Ramos (cell line): Measurements from ENCODE around the gene PHC2.

Experiments
- in situ Hi-C: fragments of 300-500 bp; cut with MboI; formaldehyde crosslinking; loops from one replicate; pipeline ENCODE4 v1.14.3; 2022; ENCODE audit warnings: low sequenced_read_pairs; ENCODE audit not compliant: unreplicated experiment

PHC2 gene

DNA sequence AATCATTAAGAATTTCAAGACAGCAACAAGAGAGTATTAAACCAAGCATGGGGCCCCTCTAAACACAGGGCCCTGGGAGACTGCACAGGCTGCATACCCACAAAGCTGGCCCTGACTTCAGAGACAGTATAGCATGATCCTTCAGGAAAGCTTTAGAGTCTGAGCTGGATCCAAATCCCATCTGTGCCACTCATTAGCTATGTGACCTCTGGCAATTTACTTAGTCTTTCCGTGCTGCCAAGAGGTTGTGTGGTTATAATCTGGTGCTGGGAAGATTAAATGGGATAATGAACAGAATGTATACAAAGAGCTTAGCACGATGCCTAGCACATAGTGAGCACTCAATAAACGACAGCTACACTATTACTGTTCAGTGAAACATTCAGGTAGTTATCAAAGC lies 4.0 kb downstream of the PHC2 start:
- in situ Hi-C loops: no loop called here

DNA sequence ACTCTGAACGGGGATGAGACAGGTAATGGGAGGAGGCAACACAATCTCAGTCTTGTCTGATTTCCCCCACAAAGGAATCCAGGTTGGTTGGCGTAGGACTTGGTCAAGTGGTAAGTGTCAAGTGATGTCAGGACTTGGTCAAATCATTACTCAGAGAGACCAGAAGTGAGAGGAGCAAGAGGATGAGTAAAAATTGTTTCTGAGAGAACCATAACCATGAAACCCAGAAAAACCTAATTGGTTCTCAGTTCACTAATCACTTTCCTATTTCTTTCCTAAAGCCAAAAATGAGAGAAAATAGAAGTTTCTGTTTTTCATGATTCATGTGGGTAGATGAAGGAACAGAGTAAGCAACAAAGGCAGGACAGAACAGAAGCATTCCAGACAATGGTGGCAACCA lies 5.0 kb downstream of the PHC2 start:
- in situ Hi-C loops: no loop called here

DNA sequence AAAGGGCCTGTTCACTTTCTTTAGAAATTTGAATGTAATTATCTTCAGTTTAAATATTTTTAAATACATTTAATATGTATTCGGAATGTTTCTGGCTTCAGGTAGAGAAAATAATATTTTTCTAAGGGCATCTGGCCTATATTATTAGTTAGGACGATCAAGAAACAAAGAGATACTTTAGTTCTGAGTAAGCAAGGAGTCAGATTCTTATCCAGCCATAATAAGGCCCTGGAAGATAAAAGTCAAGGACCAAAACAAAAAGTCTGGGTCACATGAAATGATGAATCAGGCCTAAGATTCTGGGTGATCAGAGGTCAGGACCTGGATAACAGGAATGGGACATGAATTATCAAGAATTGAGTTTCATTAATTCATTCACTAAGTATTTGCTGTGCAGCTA lies 6.3 kb downstream of the PHC2 start:
- in situ Hi-C loops: no loop called here

DNA sequence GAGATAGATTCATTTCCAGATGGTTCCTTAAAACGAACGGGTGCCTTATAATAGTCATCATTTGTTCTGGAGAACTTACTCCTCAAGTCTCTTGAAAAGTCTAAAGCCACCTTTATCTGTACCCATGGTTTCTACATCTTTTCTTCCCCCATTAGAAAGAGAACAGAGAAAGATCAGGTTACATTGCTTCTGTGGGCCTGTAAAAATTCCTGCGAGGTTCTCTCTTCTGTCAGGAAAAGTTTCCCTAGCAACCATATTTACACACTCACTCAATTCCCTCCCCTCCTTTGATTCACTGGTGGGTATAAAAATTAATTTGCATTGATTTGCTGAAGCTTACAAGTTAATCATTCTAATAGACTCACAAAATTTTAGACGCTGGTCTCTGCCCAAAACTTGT lies 6.7 kb downstream of the PHC2 start:
- in situ Hi-C loops: no loop called here

DNA sequence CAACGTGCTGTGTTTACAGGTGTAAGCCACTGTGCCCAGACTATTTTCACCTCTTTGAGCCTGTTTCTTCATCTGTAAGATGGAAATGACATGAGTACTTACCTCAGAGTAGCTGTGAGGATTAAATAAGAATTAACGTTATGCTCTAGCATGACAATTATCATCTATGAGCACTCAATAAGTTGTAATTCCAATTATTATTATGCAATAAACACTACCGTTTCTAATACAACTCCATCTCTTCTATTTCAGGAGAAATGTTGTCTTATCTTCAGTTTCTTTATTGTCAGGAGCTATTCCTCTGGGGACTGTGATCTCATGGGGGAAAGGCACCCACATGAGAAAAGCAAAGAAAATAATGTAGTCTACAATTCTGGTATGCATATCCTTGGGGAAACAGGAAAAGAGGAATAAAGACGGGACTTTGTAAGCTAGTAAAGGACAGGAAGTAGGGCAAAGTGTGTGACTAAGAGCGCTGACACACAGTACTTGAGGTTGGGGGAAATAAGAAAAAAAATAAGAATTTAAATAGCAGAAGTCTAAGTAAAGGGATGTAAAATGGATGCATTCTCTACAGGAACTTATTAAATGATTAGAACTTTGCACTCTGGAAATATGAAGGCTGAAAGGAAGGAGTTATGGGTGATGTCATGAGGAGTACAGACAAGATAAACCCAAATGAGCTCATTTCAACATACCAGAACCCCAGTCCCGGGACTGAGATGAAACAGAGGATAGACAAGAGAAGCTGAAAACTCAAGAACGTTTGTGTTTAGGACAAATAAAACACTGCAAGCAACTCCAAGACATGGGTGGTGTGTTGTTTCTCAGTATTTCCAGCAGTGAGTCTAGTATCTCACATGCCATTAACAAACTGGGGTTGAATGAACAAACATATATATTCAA lies 9.8 kb downstream of the PHC2 start:
- in situ Hi-C loops: no loop called here

DNA sequence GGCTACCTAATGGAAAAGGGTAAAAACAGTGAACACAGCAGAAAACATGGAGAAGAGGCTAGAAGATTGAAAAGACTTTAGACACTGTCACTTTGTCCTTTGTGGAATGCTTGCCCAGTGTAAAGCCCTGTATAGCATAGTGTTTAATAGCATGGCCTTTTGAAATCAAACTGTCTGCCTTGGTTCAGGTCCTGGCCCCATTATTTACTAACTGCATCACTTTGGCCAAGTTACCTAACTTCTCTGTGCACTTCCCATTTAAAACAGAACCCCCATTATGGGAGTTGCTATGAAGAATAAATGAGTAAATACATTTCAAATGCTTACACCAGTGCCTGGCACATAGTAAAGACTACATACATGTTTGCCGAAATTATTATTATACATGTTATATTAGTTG lies 12.1 kb downstream of the PHC2 start:
- in situ Hi-C loops: no loop called here

DNA sequence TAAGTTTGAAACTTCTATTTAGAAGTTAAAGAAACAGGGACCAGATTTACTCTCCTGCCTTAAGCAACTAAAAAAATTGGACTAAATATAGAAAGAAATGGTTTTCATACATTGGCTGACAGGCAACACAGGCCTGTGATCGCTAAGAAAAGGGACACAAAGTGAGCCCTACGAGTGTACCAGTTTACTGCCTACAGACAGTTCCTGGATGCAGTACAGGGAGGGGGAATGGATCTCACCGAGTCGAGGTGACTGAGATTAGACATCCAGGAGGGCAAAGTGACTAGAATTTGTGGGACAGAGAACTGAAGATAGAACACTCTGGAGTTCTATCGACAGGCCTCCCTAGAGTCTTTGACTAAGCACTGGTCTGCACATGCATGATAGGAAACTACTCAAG lies 16.0 kb downstream of the PHC2 start:
- in situ Hi-C loops: no loop called here

DNA sequence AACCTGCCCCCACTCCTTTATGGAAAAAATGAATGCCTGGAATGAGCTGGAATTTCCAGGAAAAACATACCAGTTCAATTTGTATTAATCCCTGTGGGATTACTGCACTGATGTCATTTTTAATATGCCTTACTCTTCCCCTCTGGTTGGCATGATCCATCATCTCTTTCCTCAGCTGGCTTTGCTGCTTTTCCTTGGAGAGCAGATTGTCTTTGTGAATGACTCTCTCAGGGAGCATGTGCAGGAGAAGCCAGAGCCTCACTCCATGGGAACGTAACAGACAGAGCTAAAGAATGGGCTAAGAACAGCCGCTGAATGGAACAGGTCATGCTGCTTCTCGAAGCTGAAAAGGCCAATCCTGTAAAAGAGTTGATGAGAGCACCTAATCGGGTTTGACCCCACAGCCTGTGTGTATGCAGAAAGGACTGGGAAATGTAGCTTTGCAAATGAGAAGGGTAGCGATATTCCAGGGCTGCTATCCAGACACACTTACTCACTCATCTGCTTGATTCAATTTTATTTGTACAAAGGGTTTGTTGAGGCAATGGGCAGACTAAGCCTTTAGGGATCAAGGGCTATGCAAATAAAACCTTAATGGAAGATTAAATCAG lies 20.7 kb downstream of the PHC2 start:
- in situ Hi-C loops: no loop called here

DNA sequence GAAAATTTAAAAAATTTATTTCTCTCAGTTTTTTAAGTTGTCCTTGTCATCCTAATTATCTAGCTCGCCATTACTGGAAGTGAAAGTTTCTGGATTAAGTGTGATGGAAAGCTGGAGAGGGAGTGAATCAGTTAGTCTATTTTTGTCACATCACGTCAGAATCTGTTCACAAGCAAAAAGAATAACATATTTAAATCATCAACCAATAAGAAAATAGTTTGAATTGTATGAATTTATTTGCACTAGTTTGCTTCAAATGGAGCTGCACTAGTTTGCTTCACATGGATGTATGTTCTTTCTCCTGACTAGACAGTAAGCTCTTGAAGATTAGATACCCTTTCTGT lies 22.8 kb downstream of the PHC2 start:
- in situ Hi-C loops: no loop called here

DNA sequence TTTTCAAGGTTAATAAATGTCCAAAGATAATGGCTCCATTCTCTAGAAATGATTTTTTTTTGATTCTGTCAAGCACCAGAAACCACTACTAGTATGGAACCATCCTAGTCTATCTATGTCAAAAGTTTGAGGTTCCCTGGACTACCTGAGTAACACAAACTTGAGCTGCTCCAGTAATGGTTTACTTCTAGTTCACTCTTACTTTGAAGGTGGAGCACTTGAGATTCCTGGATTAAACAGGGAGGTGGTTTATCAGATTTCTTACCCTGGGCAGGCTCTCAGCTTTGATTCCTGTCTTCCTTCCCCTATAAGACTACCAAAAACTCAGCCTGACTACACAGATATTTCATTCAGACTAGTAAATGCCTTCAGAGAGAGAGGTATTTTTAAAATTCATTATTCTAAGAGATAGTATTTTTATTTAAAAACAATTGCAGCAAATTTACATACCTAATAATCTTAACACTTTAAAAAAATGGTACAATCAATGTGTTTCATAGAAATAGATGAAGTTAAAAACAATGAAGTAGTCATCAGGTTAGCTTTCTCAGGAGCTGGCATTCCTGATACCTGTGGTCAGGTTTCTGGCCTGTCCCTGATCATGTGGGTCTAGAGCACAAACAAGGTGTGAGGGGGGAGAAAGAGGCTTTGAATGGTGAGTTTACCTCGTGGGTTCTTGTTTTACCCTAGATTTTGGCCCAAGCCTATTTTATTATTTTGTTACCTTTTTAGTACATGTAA lies 23.4 kb downstream of the PHC2 start:
- in situ Hi-C loops: no loop called here

DNA sequence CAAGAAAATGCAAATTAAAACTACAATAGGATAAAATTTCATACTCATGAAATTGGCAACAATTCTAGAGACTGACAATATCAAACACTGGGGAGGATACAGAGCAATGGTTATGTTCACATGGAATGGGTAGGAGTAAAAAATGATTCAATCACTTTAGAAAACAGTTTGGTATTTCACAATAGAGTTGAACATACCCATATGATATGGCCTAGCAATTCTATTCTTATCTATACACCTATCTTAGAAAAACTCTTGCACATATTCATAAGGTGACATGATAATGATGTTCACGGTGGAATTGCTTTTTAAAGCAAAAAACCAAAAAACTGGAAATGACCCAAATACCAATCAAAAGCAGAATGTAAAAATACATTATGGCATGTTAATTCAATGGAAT lies 28.7 kb downstream of the PHC2 start:
- in situ Hi-C loops: no loop called here

DNA sequence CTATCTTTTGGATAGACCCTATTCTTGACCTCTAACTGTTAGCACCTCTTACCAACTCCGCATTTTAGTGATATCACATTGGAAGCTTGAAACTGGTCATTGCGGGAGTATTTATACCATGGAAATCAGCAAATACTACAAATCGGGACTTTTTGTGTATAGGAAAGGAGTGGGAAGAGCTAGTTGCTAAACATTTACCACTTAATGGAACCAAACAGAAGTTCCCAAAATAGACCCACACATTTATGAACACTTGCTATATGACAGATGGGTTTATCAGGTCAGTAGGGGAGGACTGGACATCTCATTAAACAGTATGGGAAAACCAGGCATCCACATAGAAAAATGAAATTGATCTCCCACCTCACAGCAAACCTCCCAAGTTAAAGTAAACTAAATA lies 29.4 kb downstream of the PHC2 start:
- in situ Hi-C loops: no loop called here

DNA sequence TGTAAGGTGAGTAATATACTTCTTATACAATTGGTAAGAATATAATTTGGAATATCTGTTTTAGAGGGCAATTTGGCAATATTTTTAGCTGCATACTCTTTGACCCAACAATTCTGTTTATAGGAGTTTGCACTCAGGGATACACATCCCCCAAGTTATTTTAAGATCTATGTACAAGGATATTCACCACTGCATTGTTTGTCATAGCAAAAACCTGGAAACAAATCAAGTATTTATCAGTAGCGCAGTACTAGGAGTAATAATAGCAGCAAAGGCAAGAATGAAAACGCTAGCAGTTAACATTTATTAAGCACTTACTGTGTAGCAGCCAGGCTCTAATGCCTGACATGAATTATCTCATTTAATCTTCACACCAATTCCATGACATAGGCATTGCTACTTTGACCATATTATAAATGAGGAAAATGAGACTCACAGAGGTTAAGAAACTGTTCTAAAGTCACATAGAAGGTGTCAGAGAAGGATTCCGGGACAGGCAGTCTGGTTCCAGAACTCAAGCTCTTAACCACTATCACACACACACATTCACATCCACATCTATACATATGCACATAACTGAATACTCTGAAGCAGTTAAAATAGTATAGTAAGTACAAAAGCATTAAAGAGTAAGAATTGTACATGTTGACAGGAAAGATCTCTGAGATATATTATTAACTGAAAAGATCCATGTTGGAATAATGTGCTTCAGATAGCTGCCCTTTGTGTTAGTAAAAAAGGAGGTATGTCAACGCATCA lies 30.6 kb downstream of the PHC2 start:
- in situ Hi-C loops: no loop called here

DNA sequence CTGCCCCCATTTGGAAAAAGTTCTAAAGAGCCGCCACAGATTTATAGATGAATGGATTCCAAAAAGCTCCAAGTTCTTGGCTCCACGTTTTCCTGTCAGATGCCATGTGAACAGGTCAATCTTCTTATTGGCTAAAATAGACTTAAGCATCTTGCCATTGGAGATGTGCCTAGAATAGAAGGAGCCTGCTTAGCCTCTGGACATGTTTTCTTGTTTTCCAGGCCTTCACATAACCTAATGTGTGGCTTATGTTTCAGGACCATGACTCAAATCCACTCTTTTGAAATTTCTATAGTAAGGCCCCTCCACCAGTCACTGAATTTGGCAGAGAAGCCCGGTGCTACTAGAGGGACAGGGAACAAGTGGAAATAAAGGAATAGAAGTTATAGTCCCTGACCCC lies 31.5 kb downstream of the PHC2 start:
- in situ Hi-C loops: no loop called here

DNA sequence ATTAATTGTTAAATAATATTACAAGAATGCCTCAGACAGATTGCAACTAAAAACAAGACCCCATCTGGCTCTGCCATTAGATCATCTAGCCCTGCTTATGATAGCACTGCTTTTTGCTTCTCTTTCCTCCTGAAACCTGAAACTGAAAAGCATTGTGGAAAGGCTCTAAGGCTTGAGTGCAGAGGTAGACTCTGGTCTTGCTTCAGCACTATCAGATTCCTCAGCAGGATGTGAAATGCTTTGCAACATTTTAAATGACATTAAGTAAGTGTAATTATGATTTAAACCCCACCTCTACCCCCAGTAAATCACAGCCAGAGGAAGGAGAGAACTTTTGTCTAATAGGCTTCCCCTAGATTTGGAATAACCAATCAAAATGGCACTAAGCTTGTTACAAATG lies 32.9 kb downstream of the PHC2 start:
- in situ Hi-C loops: no loop called here

DNA sequence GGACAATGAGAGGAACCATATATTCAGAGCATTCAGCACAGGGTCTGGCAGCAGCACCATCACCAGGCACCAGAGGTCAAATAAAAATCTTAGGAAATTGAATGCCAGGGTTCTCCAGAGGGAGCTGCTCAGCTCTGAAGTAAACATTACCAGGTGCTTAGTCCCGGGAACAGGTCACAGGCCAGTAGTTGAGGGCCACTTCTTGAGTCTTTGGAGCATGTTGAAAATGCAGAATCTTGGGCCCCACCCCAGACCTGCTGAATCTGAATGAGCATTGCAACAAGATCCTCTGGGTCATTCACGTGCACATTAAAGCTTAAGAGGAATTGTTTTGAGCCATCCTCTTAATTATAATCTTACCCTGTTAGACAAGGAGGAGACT lies 33.8 kb downstream of the PHC2 start:
- in situ Hi-C loops: no loop called here

DNA sequence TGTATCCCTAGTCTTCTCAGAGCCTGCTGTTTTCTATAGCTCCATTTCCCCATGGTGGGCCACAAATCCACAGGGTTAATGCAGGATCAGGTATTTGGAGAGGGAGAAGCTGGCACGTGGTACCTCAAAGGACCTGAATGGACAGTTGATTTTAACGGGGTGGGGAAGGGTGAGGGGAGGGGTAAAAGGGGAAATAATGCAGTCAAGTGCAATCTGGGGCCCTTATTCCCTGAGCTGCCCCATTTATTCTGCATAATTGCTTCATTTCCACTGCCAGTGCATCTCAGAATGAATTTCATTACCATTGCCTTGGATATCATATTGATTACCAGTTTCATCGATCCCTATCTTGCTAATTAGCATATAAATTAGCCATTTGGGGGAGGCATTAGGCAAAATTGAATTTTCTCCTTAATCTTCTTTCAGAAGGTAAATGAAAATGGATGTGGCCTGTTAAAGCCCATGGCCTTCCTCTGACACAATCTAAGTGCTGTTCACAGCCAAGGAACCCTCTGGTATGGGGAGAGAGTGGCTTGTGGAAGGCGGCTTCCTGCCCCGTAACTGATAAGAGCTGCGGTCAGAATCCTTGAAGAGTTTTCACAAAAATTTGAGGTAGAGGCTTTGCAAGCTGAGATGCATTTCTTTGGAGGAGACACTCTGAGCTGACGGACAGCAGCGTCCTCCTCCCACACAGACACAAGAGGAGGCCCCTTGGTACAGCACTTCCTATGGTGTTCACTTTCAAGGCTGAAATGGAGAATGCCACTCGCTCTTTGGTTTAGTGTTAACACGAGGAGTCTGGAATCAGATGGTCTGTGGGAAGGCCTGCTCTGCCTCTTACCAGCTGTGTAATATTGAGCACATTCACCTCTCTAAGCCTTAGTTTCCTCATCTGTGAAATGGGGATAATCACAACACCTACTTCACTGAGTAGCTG lies 34.4 kb downstream of the PHC2 start:
- in situ Hi-C loops: no loop called here

DNA sequence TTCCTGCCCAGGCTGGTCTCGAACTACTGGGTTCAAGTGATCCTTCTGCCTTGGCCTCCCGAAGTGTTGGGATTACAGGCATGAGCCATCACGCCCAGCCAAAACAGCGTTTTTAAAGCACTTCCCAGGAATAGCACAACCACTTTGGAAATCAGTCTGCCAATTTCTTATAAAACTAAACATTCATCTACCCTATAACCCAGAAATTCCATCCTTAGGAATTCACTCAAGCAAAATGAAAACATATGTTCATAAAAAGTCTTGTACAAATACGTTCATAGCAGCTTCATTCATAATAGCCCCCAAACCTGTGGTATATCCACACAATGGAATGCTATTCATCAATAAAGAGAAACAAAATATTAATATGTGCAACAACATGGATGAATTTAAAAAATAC lies 36.1 kb downstream of the PHC2 start:
- in situ Hi-C loops: no loop called here

DNA sequence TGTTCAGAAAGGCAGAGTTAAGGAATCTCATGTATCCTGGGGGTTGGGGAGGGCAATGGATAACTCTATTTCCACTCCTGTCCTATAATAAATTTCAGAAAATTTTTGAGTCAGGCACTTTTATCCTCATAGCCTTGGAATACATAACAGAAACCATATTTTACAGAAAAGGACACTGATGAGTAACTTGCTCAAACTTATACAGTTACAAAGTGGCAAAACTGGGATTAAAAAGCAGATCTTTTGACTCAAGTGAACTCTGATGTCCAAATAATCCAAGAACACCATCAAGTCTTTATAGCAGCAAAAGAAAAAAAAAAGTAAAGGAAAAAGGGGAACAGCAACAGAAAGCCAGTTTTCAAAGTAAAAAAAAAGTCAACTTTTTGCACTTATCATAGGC lies 36.9 kb downstream of the PHC2 start:
- in situ Hi-C loops: no loop called here

DNA sequence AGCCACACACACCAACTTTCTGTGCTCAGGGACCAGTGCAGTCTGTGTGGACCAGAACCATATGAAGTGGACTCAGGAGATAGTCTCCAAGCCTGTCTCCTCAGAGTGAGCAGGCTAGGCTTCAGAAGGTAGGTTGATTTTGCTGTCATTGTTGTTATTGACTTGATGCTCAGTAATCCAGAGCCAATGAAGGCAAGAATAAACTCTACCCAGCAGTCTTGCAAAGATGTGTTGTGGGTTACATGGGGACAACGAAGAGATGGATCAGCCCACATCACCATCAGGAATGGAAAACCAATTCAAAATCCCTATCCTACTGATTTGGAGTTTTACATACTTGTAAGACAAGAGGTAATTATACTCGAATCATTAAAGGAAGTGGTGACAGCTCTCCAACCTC lies 37.4 kb downstream of the PHC2 start:
- in situ Hi-C loops: no loop called here
